GM06990 (cell line): Measurements from ENCODE around the gene RNF40.

Experiments used
- DNase-seq: peaks from one replicate; pipeline ENCODE4 v3.0.0-alpha.2; 2011; ENCODE audit not compliant: insufficient read length; ENCODE audit errors: extremely low read depth
- H3K27me3 ChIP-seq: replicated peaks from 2 replicates; pipeline ENCODE4 v1.6.0; 2011; ENCODE audit warnings: low read length; ENCODE audit not compliant: control insufficient read depth, insufficient read depth
- H3K36me3 ChIP-seq: 2 replicates; pipeline ENCODE4 v1.5.1; 2011; ENCODE audit warnings: low read length; ENCODE audit not compliant: control insufficient read depth, insufficient read depth
- H3K4me3 ChIP-seq: replicated peaks from 2 replicates; pipeline ENCODE4 v1.5.1; 2011; ENCODE audit warnings: low read depth, mild to moderate bottlenecking, control low read depth, low read length
- CTCF ChIP-seq: IDR thresholded peaks from 2 replicates; pipeline ENCODE4 v1.5.1; 2011; ENCODE audit warnings: low read length, control low read depth, mild to moderate bottlenecking, inconsistent platforms; ENCODE audit not compliant: insufficient read depth, poor library complexity, severe bottlenecking

RNF40 gene

GRCh38 chr16:30766933-30767284 lies 4.8 kb downstream of the RNF40 start:
- TF ChIP-seq CTCF = no peak
- no peak for DNase-seq
- Histone ChIP-seq H3K27me3 (no peaks in the 10 kb centered on the region), H3K4me3 (no peak overlapping the region), H3K36me3 (peaks cover 57% of the 10 kb centered on the region)

- DNase-seq = no peak
- H3K36me3 ChIP-seq = peaks cover 61% of the 10 kb centered on the region
- no peaks in the 10 kb centered on the region for H3K27me3 ChIP-seq
- TF ChIP-seq CTCF = no peak
- H3K4me3 ChIP-seq = no peak overlapping the region
Observed at GRCh38 chr16:30767767-30768465, 5.8 kb downstream of the RNF40 start.

- H3K36me3 ChIP-seq = peaks cover 69% of the 10 kb centered on the region
- H3K27me3 ChIP-seq = no peaks in the 10 kb centered on the region
- DNase-seq = no peak
- no peak overlapping the region for H3K4me3 ChIP-seq
- TF ChIP-seq CTCF = no peak
Observed at GRCh38 chr16:30768583-30769181, 6.6 kb downstream of the RNF40 start.

- Histone ChIP-seq H3K27me3 (no peaks in the 10 kb centered on the region), H3K36me3 (peaks cover 69% of the 10 kb centered on the region), H3K4me3 (no peak overlapping the region)
- TF ChIP-seq CTCF = no peak
- DNase-seq = no peak
Observed at GRCh38 chr16:30769379-30770089, 7.4 kb downstream of the RNF40 start.

- no peak for DNase-seq
- H3K36me3 ChIP-seq = peaks cover 47% of the 10 kb centered on the region
- no peak overlapping the region for H3K4me3 ChIP-seq
- no peak for TF ChIP-seq CTCF
- no peaks in the 10 kb centered on the region for H3K27me3 ChIP-seq
Observed at GRCh38 chr16:30771726-30772125, 9.6 kb downstream of the RNF40 start.
